Kidney (tissue), 14 donors: ENCODE results near the gene NRG3. TPM values are rescaled to one million over a fixed set of nuclear protein-coding genes. Genes with fewer than 3 reads are reported as not detected.

Experiments used
- DNase-seq, 5 donors: peaks; one replicate each; pipeline ENCODE4 v3.0.0-alpha.2; 2013 to 2020
- FAIRE-seq: peaks from 2 replicates; lab custom pipeline; 2012; peaks lifted over from hg19 to GRCh38; lab: Jason Lieb, UNC
- H3K27ac ChIP-seq, 2 donors: one replicate each; pipeline ENCODE4 v1.7.0; 2013; ENCODE audit warnings: low read depth in 2 of 2, low read length in 2 of 2, inconsistent platforms in 1 of 2
- H3K27me3 ChIP-seq: one replicate; pipeline ENCODE4 v1.7.1; 2013; ENCODE audit warnings: low read length, inconsistent platforms; ENCODE audit not compliant: control insufficient read depth, insufficient read depth
- H3K36me3 ChIP-seq, 3 donors: one replicate each; pipeline versions ENCODE4 v1.7.0 to v1.7.1; 2013; ENCODE audit warnings: low read length in 3 of 3, control low read depth in 1 of 3, inconsistent platforms in 1 of 3; ENCODE audit not compliant: insufficient read depth in 3 of 3, control insufficient read depth in 2 of 3
- H3K4me1 ChIP-seq, 3 donors: one replicate each; pipeline versions ENCODE4 v1.7.0 to v1.7.1; 2013; ENCODE audit warnings: low read length in 3 of 3, inconsistent platforms in 1 of 3, low read depth in 1 of 3; ENCODE audit not compliant: control insufficient read depth in 2 of 3, insufficient read depth in 2 of 3
- H3K4me3 ChIP-seq, 3 donors: one replicate each; pipeline versions ENCODE4 v1.7.0 to v1.8.1; 2013; ENCODE audit warnings: low read length in 3 of 3, control low read depth in 1 of 3, inconsistent platforms in 1 of 3
- H3K9ac ChIP-seq, 3 donors: one replicate each; pipeline versions ENCODE4 v1.7.0 to v1.7.1; 2013; ENCODE audit warnings: low read length in 3 of 3, control low read depth in 1 of 3, inconsistent platforms in 1 of 3
- H3K9me3 ChIP-seq, 3 donors: one replicate each; pipeline versions ENCODE4 v1.7.0 to v1.7.1; 2013; ENCODE audit warnings: low read length in 3 of 3, control low read depth in 1 of 3, inconsistent platforms in 1 of 3; ENCODE audit not compliant: control insufficient read depth in 2 of 3, insufficient read depth in 1 of 3
- intact Hi-C: fragments of 100-400 bp; cut with DNase I; formaldehyde crosslinking; loops from one replicate; pipeline ENCODE4 v1.11.1; 2022
- polyA plus RNA-seq: library from polyadenylated mRNA; stranded (reverse); fragments of 350-450 nt; fragmentation: Illumina TruSeq; extraction: RNeasy Lipid Tissue Mini Kit (QIAGEN cat#74804); gene quantifications from one replicate; pipeline ENCODE4 v1.2.3, GENCODE V29; 2014; ENCODE audit warnings: low read depth, low replicate concordance; ENCODE audit not compliant: insufficient read depth
- total RNA-seq: library from RNA; stranded (reverse); fragmentation: NEBNext Ultra II Directional; extraction: Animal tissue kit (Norgen Biotek cat#: 25700); gene quantifications from one replicate; pipeline ENCODE4 v1.2.1, GENCODE V29; 2021
- TF ChIP-seq, protein P1 (sequence below): IDR thresholded peaks from 3 replicates; pipeline ENCODE4 v1.5.1; 2012; ENCODE audit warnings: mild to moderate bottlenecking, moderate library complexity, borderline replicate concordance; ENCODE audit not compliant: insufficient read depth; ENCODE audit errors: extremely low read depth
- donor health status: control.
- donor health status: control.
- donor health status: control.
- donor health status: control.
- donor health status: control.
- donor health status: DM: yes; HTN: yes; CAD: no.
- donor health status: Normal renal cell carcinoma (clear cell type).

Gene NRG3
- total and polyA plus RNA-seq, 2 donors from 2014 or later, result 0.62 to 5.4 TPM

DNA sequence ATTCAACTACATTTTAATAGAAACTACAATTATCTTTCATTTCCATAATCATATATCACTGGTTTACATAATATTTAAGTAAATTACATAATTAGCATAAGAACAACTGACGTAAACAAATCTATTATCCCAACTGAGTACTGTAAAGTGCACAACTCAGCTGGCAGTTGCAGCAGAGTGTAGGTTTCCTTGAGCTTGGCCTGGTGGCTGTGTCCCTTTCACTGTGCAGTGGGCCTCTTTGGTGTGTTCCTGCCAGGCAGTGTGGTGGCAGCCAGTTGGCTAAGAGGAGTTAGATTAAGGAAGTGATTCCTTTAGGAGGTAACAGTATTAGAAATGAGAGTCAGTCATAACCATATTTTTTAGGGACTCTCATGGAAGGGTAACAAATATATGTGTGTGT is 7.0 kb downstream of the NRG3 start:
- H3K27ac ChIP-seq, result no peak overlapping the region
- TF ChIP-seq, protein P1, sequence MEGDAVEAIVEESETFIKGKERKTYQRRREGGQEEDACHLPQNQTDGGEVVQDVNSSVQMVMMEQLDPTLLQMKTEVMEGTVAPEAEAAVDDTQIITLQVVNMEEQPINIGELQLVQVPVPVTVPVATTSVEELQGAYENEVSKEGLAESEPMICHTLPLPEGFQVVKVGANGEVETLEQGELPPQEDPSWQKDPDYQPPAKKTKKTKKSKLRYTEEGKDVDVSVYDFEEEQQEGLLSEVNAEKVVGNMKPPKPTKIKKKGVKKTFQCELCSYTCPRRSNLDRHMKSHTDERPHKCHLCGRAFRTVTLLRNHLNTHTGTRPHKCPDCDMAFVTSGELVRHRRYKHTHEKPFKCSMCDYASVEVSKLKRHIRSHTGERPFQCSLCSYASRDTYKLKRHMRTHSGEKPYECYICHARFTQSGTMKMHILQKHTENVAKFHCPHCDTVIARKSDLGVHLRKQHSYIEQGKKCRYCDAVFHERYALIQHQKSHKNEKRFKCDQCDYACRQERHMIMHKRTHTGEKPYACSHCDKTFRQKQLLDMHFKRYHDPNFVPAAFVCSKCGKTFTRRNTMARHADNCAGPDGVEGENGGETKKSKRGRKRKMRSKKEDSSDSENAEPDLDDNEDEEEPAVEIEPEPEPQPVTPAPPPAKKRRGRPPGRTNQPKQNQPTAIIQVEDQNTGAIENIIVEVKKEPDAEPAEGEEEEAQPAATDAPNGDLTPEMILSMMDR, result no peak
- intact Hi-C loops, result no loop called here

GRCh38 chr10:81884856-81885255 is 9.9 kb downstream of the NRG3 start:
- Histone ChIP-seq H3K36me3 (no peaks in the 10 kb centered on the region), H3K9me3 (no peaks in the 10 kb centered on the region), H3K9ac (no peak overlapping the region), H3K27ac (no peak overlapping the region), H3K4me3 (no peak overlapping the region), H3K27me3 (no peaks in the 10 kb centered on the region), H3K4me1 (no peaks in the 10 kb centered on the region)
- TF ChIP-seq, protein P1, result no peak
- no peak for FAIRE-seq
- DNase-seq, result no peak
- intact Hi-C loops, result no loop called here

More for the DNA sequence above, 7.0 kb downstream of the NRG3 start:
- Histone ChIP-seq H3K27me3 (no peaks in the 10 kb centered on the region), H3K4me1 (no peaks in the 10 kb centered on the region), H3K4me3 (no peak overlapping the region), H3K36me3 (no peaks in the 10 kb centered on the region), H3K9me3 (no peaks in the 10 kb centered on the region), H3K9ac (no peak overlapping the region)
- DNase-seq (peak in 1 of 5 donors; percentile 22), FAIRE-seq (no peak)

- DNase-seq, result no peak
- H3K9me3 ChIP-seq, result no peaks in the 10 kb centered on the region
- H3K4me1 ChIP-seq, result no peaks in the 10 kb centered on the region
- no peaks in the 10 kb centered on the region for H3K27me3 ChIP-seq
- H3K4me3 ChIP-seq, result no peak overlapping the region
- H3K27ac ChIP-seq, result no peak overlapping the region
- no peak overlapping the region for H3K9ac ChIP-seq
- TF ChIP-seq, protein P1, result no peak
- FAIRE-seq, result no peak
- H3K36me3 ChIP-seq, result no peaks in the 10 kb centered on the region
- intact Hi-C loops, result no loop called here
These were observed 10.5 kb downstream of the NRG3 start for GRCh38 chr10:81885491-81885890.

DNA sequence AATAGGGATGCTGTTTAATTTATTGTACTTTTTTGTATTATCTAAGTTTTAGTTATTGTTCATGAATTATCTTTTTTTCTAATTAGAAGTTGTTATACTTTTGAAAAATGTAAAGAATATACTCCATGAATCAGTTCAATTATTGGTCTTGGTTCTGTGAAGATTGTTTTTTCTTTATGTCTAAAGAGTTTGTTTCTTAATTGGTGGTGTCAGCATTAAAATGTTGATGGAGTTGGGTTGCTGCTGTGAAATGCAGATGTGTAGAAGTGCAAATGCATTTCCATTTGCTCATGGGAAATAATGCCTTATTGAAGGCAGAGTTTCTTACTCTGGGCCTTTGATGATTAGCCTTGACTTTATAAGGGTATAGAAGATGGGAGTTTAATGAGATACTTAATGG is 11.9 kb downstream of the NRG3 start:
- Histone ChIP-seq H3K4me1 (no peaks in the 10 kb centered on the region), H3K36me3 (no peaks in the 10 kb centered on the region), H3K27ac (no peak overlapping the region), H3K4me3 (no peak overlapping the region), H3K27me3 (no peaks in the 10 kb centered on the region), H3K9ac (no peak overlapping the region), H3K9me3 (no peaks in the 10 kb centered on the region)
- FAIRE-seq, result no peak
- TF ChIP-seq, protein P1, result no peak
- DNase-seq, result no peak
- intact Hi-C loops, result no loop called here
